PFSK-1 (cell line): ENCODE results near the gene INHBB.

Source experiments
- FOXP2 ChIP-seq: optimal IDR thresholded peaks from 2 replicates; pipeline ENCODE3; 2011; ENCODE audit warnings: borderline replicate concordance, control low read depth, inconsistent platforms; ENCODE audit not compliant: insufficient read depth; ENCODE audit errors: extremely low read length, extremely low read depth
- POLR2AphosphoS5 ChIP-seq: IDR thresholded peaks from 2 replicates; pipeline ENCODE4 v1.6.1; 2012; ENCODE audit warnings: low read depth, mild to moderate bottlenecking, control low read depth, low read length, moderate library complexity
- SIN3A ChIP-seq: IDR thresholded peaks from 2 replicates; pipeline ENCODE4 v1.6.1; 2012; ENCODE audit warnings: mild to moderate bottlenecking, low read length, moderate library complexity, borderline replicate concordance; ENCODE audit not compliant: insufficient read depth
- TAF1 ChIP-seq: IDR thresholded peaks from 2 replicates; pipeline ENCODE4 v1.6.1; 2012; ENCODE audit warnings: low read length, control low read depth, borderline replicate concordance; ENCODE audit not compliant: insufficient read depth
- TF ChIP-seq, protein P1 (sequence below), 2 experiments: IDR thresholded peaks; 2 replicates each; pipeline versions ENCODE4 v1.6.1 to v1.8.0; 2011 to 2012; ENCODE audit warnings: low read depth in 2 of 2, low read length in 2 of 2, control low read depth in 1 of 2, inconsistent platforms in 1 of 2, mild to moderate bottlenecking in 1 of 2, moderate library complexity in 1 of 2; ENCODE audit not compliant: insufficient read depth in 1 of 2

The INHBB gene

DNA sequence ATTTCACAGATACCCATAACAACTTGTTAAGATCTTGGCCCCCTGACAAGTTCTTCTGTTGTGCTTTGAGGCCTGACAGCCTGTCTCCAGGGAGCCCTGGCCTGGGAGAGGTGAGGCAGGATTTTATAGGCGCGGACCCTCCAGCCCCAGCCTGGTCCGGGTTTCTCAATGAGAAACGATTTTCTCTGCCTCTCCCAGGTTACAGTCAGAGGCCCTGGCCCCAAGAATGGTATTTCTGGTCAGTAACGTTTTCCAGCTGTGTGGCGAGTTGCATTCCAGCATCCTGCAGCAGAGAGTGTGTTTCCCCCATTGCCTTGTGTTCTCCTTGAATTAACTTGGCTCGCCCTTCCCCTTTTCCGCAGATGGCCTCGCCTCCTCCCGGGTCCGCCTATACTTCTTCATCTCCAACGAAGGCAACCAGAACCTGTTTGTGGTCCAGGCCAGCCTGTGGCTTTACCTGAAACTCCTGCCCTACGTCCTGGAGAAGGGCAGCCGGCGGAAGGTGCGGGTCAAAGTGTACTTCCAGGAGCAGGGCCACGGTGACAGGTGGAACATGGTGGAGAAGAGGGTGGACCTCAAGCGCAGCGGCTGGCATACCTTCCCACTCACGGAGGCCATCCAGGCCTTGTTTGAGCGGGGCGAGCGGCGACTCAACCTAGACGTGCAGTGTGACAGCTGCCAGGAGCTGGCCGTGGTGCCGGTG lies 3.0 kb downstream of the INHBB start:
- no peak for TF ChIP-seq SIN3A
- no peak for TF ChIP-seq TAF1
- TF ChIP-seq POLR2AphosphoS5, result no peak
- no peak for TF ChIP-seq FOXP2
- TF ChIP-seq, protein P1, sequence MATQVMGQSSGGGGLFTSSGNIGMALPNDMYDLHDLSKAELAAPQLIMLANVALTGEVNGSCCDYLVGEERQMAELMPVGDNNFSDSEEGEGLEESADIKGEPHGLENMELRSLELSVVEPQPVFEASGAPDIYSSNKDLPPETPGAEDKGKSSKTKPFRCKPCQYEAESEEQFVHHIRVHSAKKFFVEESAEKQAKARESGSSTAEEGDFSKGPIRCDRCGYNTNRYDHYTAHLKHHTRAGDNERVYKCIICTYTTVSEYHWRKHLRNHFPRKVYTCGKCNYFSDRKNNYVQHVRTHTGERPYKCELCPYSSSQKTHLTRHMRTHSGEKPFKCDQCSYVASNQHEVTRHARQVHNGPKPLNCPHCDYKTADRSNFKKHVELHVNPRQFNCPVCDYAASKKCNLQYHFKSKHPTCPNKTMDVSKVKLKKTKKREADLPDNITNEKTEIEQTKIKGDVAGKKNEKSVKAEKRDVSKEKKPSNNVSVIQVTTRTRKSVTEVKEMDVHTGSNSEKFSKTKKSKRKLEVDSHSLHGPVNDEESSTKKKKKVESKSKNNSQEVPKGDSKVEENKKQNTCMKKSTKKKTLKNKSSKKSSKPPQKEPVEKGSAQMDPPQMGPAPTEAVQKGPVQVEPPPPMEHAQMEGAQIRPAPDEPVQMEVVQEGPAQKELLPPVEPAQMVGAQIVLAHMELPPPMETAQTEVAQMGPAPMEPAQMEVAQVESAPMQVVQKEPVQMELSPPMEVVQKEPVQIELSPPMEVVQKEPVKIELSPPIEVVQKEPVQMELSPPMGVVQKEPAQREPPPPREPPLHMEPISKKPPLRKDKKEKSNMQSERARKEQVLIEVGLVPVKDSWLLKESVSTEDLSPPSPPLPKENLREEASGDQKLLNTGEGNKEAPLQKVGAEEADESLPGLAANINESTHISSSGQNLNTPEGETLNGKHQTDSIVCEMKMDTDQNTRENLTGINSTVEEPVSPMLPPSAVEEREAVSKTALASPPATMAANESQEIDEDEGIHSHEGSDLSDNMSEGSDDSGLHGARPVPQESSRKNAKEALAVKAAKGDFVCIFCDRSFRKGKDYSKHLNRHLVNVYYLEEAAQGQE (IDR thresholded peaks at IDR 0.05; ENCODE audit: insufficient read depth in 1 of 2, low read depth in 2 of 2, low read length in 2 of 2), result peak in 1 of 2 experiments; percentile 78; a peak in 2 of 4 replicates

DNA sequence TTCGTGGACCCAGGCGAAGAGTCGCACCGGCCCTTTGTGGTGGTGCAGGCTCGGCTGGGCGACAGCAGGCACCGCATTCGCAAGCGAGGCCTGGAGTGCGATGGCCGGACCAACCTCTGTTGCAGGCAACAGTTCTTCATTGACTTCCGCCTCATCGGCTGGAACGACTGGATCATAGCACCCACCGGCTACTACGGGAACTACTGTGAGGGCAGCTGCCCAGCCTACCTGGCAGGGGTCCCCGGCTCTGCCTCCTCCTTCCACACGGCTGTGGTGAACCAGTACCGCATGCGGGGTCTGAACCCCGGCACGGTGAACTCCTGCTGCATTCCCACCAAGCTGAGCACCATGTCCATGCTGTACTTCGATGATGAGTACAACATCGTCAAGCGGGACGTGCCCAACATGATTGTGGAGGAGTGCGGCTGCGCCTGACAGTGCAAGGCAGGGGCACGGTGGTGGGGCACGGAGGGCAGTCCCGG lies 3.5 kb downstream of the INHBB start:
- TF ChIP-seq POLR2AphosphoS5 (no peak), FOXP2 (no peak), SIN3A (no peak), TAF1 (no peak)
- TF ChIP-seq, protein P1 (IDR thresholded peaks at IDR 0.05; ENCODE audit: insufficient read depth in 1 of 2, low read depth in 2 of 2, low read length in 2 of 2), result no peak

DNA sequence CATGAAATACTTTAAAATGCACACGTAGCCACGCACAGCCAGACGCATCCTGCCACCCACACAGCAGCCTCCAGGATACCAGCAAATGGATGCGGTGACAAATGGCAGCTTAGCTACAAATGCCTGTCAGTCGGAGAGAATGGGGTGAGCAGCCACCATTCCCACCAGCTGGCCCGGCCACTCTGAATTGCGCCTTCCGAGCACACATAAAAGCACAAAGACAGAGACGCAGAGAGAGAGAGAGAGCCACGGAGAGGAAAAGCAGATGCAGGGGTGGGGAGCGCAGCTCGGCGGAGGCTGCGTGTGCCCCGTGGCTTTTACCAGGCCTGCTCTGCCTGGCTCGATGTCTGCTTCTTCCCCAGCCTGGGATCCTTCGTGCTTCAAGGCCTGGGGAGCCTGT lies 4.1 kb downstream of the INHBB start:
- TF ChIP-seq TAF1, result no peak
- no peak for TF ChIP-seq SIN3A
- TF ChIP-seq POLR2AphosphoS5, result no peak
- no peak for TF ChIP-seq FOXP2
- TF ChIP-seq, protein P1 (IDR thresholded peaks at IDR 0.05; ENCODE audit: insufficient read depth in 1 of 2, low read depth in 2 of 2, low read length in 2 of 2), result no peak

DNA sequence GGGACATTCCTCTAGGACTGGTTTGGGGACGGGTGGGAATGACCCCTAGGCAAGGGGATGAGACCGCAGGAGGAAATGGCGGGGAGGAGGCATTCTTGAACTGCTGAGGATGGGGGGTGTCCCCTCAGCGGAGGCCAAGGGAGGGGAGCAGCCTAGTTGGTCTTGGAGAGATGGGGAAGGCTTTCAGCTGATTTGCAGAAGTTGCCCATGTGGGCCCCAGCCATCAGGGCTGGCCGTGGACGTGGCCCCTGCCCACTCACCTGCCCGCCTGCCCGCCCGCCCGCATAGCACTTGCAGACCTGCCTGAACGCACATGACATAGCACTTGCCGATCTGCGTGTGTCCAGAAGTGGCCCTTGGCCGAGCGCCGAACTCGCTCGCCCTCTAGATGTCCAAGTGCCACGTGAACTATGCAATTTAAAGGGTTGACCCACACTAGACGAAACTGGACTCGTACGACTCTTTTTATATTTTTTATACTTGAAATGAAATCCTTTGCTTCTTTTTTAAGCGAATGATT lies 4.9 kb downstream of the INHBB start:
- TF ChIP-seq, protein P1 (IDR thresholded peaks at IDR 0.05; ENCODE audit: insufficient read depth in 1 of 2, low read depth in 2 of 2, low read length in 2 of 2), result no peak
